OCI-M2 (cell line): ENCODE measurements around the gene SNRK.

Experiments
- DNase-seq: peaks from one replicate; lab custom pipeline; 2025; ENCODE audit not compliant: unreplicated experiment; lab: John Stamatoyannopoulos, UW

SNRK gene

GRCh38 chr3:43307226-43307625, 20.9 kb downstream of the SNRK start:
- DNase-seq: no peak

GRCh38 chr3:43307649-43308048, 21.3 kb downstream of the SNRK start:
- DNase-seq: no peak

- no peak for DNase-seq
Observed at GRCh38 chr3:43309372-43310305, 23.3 kb downstream of the SNRK start.

GRCh38 chr3:43316783-43317460, 30.6 kb downstream of the SNRK start:
- no peak for DNase-seq

GRCh38 chr3:43317461-43318316, 31.3 kb downstream of the SNRK start:
- DNase-seq: no peak

- no peak for DNase-seq
Observed at GRCh38 chr3:43319376-43319775, 33.0 kb downstream of the SNRK start.

GRCh38 chr3:43319794-43320193, 33.5 kb downstream of the SNRK start:
- DNase-seq: no peak

- DNase-seq: no peak
Observed at GRCh38 chr3:43320288-43320687, 33.9 kb downstream of the SNRK start.

GRCh38 chr3:43323541-43323940, 37.2 kb downstream of the SNRK start:
- no peak for DNase-seq

- DNase-seq: no peak
Observed at GRCh38 chr3:43326891-43327581, 40.7 kb downstream of the SNRK start.

- no peak for DNase-seq
Observed at GRCh38 chr3:43327582-43327979, 41.2 kb downstream of the SNRK start.

- no peak for DNase-seq
Observed at GRCh38 chr3:43328653-43329052, 42.3 kb downstream of the SNRK start.

GRCh38 chr3:43330981-43331380, 44.6 kb downstream of the SNRK start:
- DNase-seq: no peak

GRCh38 chr3:43331381-43331780, 45.0 kb downstream of the SNRK start:
- DNase-seq: no peak

- DNase-seq: no peak
Observed at GRCh38 chr3:43334976-43335375, 48.6 kb downstream of the SNRK start.

GRCh38 chr3:43335799-43336198, 49.5 kb downstream of the SNRK start:
- no peak for DNase-seq

GRCh38 chr3:43338295-43338694, 52.0 kb downstream of the SNRK start:
- DNase-seq: no peak

GRCh38 chr3:43340403-43340802, 54.1 kb downstream of the SNRK start:
- no peak for DNase-seq

GRCh38 chr3:43341788-43342187, 55.4 kb downstream of the SNRK start:
- no peak for DNase-seq

GRCh38 chr3:43343185-43343584, 56.8 kb downstream of the SNRK start:
- no peak for DNase-seq

- no peak for DNase-seq
Observed at GRCh38 chr3:43343815-43344214, 57.5 kb downstream of the SNRK start.
